ENCODE results near the gene XIRP1.

XIRP1 gene

DNA sequence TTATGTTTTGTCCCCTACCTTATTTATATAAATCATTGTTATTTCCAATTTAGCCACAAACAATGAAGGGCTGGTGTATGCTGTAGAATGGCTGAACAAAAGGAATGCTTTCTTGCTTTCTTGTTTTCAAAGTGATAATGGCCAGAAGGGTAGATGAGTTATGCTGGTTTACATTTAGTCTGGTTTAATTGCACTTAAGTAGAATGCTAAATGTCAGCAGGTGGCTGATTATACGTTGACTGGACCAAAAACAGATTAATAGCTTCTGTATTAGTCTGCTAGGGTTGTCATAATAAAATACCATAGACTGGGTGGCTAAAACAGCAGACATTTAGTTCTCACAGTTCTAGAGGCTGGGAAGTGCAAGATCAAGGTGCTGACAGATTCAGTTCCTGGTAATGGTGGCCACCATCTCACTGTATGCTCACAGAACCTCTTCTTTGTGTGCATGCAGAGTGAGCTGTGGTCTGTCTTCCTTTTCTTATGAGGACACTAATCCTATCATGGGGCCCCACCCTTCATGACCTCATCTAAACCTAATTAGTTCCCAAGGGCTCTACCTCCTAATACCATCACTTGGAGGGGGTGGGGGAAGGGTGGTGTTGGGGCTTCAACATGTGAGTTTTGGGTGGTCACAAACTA, 17.1 kb upstream of the XIRP1 start:
- no peak for DNase-seq (ENCODE audit: low read depth)

- no peak for DNase-seq (ENCODE audit: low read depth)
Measured at GRCh38 chr3:39208463-39209055, 16.2 kb upstream of the XIRP1 start.

- DNase-seq (ENCODE audit: low read depth), result no peak
Measured at GRCh38 chr3:39207361-39208186, 15.2 kb upstream of the XIRP1 start.

GRCh38 chr3:39205919-39206516, 13.6 kb upstream of the XIRP1 start:
- no peak for DNase-seq (ENCODE audit: low read depth)

GRCh38 chr3:39205131-39205530, 12.7 kb upstream of the XIRP1 start:
- DNase-seq (ENCODE audit: low read depth), result no peak

- DNase-seq (ENCODE audit: low read depth), result no peak
Measured at GRCh38 chr3:39203860-39204259, 11.5 kb upstream of the XIRP1 start.

GRCh38 chr3:39203402-39203801, 11.0 kb upstream of the XIRP1 start:
- DNase-seq (ENCODE audit: low read depth), result no peak

GRCh38 chr3:39202094-39202493, 9.7 kb upstream of the XIRP1 start:
- no peak for DNase-seq (ENCODE audit: low read depth)

- DNase-seq (ENCODE audit: low read depth), result no peak
Measured at GRCh38 chr3:39196671-39197356, 4.4 kb upstream of the XIRP1 start.

- DNase-seq (ENCODE audit: low read depth), result no peak
Measured at GRCh38 chr3:39196034-39196433, 3.6 kb upstream of the XIRP1 start.

- no peak for DNase-seq (ENCODE audit: low read depth)
Measured at GRCh38 chr3:39193391-39193790, 996 bp upstream of the XIRP1 start.

DNA sequence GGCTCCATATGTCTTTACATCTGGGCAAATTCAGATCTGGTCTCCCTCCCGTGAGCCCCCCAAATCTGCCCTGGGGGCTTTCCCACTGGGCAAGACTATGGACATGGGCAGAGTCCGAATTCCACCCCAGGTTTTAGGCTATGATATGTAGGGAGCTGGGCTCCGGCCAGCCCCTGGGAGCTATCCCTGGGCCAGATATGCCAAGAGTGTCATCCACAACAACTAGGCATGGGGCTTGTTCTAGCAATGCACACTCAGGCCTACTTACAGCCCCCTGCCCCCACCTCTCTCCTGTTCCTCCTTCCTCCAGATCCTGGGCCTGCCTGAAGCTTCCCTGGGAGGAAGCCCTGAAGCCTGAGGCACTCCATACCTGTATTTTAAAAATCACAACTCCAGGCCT, 622 bp downstream of the XIRP1 start:
- no peak for DNase-seq (ENCODE audit: low read depth)

DNA sequence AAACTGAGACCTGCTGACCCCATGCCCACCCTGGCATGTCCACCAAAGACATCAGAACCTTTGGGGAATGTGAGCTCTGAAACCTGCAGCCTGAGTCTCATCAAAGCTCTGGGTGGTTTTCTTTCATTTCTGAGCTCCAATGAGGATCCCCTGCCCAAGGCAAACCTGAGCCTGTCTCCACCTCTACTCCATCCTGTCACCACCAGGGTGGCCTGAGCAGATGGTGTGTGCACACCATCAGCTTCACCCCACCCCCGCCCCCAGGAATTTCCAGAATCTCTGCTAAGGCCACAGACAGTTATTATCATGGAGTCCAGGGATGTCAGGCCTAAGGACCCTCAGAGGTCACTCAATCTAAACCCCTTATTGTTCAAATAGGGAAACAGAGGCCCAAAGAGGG, 1.3 kb downstream of the XIRP1 start:
- DNase-seq (ENCODE audit: low read depth), result no peak

DNA sequence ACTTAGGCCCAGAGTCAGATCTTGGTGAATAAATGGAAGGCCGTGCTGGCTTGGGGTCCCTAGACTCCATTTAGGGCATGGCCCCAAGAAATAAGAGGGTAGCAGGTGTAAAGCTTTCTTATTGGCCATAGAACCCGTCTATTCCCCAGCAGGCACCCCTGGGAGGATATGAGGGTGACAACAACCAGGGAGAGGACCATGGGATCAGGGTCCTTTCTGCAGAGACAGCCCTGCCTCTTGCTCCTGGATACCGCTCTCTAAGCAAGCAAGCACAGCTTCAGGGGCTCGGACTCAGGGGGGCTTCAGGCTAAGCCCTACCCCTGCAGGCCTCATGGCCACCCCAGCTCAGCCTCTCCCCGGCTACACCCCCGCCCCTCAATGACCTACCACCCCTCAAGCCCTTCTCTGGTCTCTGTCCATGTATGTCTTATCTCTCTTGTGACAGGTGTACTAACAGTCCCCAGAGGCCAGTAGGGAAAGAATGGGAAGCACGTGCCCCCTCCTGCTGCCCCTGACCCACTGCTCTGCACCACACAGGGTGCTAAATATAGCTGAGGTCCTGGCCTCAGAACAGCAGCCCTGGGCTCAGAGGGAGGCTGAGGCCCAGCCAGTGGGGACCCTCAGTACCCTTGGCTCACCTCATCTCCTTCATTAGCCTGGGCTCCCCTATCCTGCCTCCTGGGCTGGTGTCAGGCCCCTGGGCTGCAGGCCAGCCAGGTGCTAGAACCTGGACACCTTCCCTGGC, 1.9 kb downstream of the XIRP1 start:
- no peak for DNase-seq (ENCODE audit: low read depth)

DNA sequence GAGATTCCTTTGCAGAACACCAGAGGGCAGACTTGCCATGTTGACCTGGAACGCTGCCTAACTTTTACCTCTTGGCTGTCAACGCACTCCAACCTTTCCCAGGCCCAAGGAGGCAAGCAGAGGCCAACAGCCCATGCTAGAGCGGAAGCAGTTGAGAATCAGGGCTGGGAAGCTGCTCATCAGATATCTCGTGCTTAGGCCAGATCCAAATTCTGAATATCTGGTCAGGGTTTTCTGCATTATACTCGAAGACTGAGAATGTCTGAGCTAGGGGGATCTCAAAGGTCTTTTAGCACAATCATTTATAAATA, 2.5 kb downstream of the XIRP1 start:
- DNase-seq (ENCODE audit: low read depth), result no peak

- DNase-seq (ENCODE audit: low read depth), result no peak
Measured at GRCh38 chr3:39189150-39189958, 3.0 kb downstream of the XIRP1 start.

GRCh38 chr3:39188271-39189149, 3.9 kb downstream of the XIRP1 start:
- DNase-seq (ENCODE audit: low read depth), result no peak

DNA sequence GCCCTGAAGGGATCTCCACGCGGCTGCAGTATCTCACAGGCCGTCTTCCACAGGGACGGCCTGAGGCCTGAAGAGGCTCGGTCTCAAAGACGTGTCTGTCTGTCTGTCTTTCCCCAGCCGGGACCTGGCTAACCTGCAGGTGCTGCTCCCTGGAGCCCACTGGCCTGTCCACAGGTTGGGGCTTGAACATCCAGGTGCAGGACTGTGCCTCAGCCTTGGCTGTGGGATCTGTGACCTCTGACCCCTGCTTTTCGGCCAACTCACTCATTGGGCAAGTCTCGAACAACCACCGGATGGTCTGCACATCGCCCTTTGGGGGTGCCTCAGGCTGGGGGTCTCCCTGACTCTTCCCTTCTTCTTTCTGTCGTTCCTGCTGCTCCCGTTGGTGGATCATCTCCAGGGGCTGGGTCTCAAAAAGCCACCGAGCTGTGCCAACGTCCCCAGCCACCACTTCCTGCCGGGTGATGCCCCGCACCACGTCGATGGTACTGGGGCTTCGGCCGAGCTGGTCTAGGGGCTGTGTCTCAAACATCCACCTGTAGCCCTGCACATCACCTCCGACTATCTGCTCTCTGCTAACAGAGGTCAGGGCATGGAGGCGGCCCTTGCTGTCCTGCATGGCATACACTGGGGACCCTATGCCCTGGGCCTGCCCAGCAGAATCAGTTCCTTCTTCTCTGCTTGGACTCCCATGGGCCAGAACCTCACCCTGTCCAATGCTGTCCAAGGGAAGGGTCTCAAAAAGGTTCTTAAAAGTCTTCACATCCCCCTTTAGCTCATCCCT, 4.8 kb downstream of the XIRP1 start:
- DNase-seq (ENCODE audit: low read depth), result no peak

DNA sequence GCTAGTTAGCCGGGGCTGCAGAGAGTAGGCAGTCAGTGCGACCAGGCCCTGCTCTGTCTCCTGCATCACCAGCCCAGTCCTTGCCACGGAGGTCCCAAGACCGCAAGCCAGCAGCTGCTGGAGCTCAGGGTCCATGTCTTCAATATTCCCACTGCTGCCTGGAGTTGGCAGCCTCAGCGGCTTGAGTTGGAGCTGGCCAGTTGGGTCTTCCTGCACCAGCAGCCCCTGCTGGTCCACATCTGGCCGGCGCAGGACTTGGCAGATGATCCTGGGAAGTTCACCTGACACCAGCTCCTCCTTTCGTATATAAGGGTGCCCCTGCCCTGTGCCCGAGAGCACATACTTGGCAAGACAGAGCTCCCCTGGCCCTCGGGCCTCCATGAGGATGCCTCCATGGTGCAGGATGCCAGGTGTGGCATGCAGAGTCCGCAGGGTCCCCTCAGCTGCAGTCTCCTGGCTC, 5.7 kb downstream of the XIRP1 start:
- no peak for DNase-seq (ENCODE audit: low read depth)
